HG03442 (cell line): ENCODE data around the gene TRMT11.
A peak's percentile ranks its signal among the peaks of the same experiment; 100 is the strongest.

Experiments
- ATAC-seq: cut with Tn5 transposase; IDR thresholded peaks from one replicate; pipeline ENCODE4 v1.9.1; 2021; ENCODE audit warnings: mild to moderate bottlenecking, moderate library complexity; ENCODE audit not compliant: unreplicated experiment

TRMT11 gene

GRCh38 chr6:126071000-126071647 is 84.8 kb downstream of the TRMT11 start:
- ATAC-seq, result no peak

DNA sequence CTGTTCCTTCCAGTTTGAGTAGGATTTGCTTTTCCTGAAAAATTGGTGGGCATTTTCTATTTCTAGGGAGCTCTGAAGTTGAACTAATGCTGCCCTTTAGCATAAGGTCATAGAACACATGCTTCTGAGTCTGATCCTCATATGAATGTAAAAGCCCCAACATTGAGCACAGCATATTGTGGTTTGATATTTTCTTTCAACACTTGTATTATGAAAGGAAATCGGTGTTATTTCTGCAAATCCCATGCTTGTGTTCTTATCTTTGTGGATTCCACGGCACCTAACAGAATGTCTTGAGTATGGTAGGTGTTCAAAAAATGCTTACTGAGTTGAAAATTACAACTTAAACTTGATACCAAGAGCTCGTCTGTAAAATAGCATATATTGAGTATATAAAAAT is 85.8 kb downstream of the TRMT11 start:
- ATAC-seq, result no peak

DNA sequence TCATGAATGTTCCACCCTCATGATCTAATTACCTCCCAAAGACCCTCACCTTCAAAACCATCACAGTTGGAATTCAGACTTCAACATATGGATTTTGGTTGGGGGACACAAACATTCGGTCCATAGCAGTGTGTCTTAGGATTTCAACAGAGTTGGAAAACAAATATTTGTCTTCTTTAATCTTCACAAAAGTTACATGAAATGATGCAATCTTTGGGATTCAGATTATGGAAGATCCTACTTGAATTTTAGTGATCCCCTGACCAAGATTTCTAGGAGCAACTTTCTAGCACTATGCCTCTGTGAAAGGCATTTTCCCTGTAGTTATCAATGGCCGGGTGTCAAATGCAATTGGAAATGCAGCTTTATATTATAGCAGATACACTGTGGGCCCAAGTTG is 86.5 kb downstream of the TRMT11 start:
- ATAC-seq, result no peak

GRCh38 chr6:126075335-126076071 is 89.2 kb downstream of the TRMT11 start:
- ATAC-seq, result no peak

GRCh38 chr6:126076992-126077664 is 90.8 kb downstream of the TRMT11 start:
- ATAC-seq, result no peak

GRCh38 chr6:126077810-126078776 is 91.8 kb downstream of the TRMT11 start:
- no peak for ATAC-seq

GRCh38 chr6:126083875-126084274 is 97.5 kb downstream of the TRMT11 start:
- no peak for ATAC-seq

DNA sequence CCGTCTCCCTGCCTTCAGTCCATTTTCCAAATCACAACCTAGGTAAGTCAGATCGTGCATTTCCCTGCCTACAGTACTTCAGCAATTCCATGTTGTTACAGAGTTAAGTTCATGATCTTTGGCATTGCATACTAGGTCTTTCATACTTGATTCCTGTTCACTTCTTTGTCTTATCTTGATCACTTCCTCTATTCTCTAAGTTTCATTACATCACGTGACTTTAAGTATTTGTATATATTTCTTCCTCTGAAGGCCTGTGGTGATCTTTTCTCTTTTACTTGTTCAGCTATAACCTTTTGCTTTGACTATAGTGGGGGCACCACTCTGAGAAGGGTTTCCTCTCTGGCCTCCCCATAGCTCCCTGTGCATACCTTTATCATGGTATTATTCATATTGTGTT is 100.2 kb downstream of the TRMT11 start:
- ATAC-seq, result peak; percentile 65
